GM18868 (cell line): ENCODE results near the gene MALAT1.

Experiments
- ATAC-seq: cut with Tn5 transposase; IDR thresholded peaks from one replicate; pipeline ENCODE4 v1.9.1; 2021; ENCODE audit warnings: mild to moderate bottlenecking, moderate library complexity; ENCODE audit not compliant: unreplicated experiment

MALAT1 gene

GRCh38 chr11:65554057-65554818 lies 55.4 kb downstream of the MALAT1 start:
- no peak for ATAC-seq

GRCh38 chr11:65554842-65555430 lies 56.1 kb downstream of the MALAT1 start:
- no peak for ATAC-seq

GRCh38 chr11:65555693-65556231 lies 56.9 kb downstream of the MALAT1 start:
- ATAC-seq: no peak
